Keratinocyte (primary cell): ENCODE data around the gene VSIG8.

Experiments
- EZH2 ChIP-seq: IDR thresholded peaks from one replicate; pipeline ENCODE4 v1.6.1; 2012; ENCODE audit warnings: inconsistent platforms, mild to moderate bottlenecking, low read length, moderate library complexity
- TF ChIP-seq, protein P1 (sequence below), 3 experiments: IDR thresholded peaks in 1 of 3; conservative IDR thresholded peaks in 1 of 3; optimal IDR thresholded peaks in 1 of 3; 2 replicates in 2 of 3; 3 replicates in 1 of 3; pipeline versions ENCODE3 to v1.5.1; 2011; ENCODE audit warnings: low read length in 3 of 3, mild to moderate bottlenecking in 3 of 3, moderate library complexity in 2 of 3, control low read depth in 1 of 3, inconsistent platforms in 1 of 3; ENCODE audit not compliant: insufficient read depth in 2 of 3; ENCODE audit errors: extremely low read depth in 1 of 3

DNA sequence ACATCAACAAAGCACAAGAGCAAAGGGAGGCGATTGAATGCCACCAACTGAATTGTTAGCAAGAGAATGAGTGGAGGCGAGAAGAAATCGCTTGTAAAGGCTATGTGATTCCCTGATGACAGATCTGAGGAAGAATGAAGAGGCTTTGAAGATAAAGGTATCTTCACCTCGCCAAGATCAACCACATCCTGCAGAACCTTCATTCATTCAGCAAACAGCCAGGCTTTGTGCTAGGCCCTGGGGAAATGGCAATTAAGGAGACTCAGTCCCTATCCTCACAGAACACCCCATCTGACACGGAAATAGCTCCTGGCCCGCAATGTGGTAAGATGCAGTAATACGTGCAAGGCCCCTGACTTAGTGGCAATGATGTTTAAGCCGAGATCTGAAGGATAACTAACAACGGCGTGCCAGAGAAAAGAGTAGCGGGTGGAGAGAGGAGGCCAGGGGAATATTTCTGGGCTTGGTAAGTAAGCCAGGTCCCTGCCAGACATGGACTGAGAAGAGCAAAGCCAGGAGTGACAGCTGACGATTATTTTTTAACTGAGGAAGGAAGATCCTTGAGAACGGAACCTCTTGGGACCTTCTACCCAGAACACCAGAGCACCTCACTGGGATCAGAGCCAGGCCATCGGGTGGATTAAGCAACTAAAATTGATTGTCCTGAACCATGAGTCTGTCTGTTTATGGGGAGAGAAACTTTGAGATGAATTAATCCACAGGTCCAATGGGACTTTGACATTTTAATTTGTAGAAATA, 4.6 kb upstream of the VSIG8 start:
- TF ChIP-seq, protein P1, sequence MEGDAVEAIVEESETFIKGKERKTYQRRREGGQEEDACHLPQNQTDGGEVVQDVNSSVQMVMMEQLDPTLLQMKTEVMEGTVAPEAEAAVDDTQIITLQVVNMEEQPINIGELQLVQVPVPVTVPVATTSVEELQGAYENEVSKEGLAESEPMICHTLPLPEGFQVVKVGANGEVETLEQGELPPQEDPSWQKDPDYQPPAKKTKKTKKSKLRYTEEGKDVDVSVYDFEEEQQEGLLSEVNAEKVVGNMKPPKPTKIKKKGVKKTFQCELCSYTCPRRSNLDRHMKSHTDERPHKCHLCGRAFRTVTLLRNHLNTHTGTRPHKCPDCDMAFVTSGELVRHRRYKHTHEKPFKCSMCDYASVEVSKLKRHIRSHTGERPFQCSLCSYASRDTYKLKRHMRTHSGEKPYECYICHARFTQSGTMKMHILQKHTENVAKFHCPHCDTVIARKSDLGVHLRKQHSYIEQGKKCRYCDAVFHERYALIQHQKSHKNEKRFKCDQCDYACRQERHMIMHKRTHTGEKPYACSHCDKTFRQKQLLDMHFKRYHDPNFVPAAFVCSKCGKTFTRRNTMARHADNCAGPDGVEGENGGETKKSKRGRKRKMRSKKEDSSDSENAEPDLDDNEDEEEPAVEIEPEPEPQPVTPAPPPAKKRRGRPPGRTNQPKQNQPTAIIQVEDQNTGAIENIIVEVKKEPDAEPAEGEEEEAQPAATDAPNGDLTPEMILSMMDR (optimal IDR thresholded peaks at IDR 0.05 in 1 of 3, IDR thresholded peaks at IDR 0.05 in 1 of 3, conservative IDR thresholded peaks at IDR 0.05 in 1 of 3; ENCODE audit: extremely low read depth in 1 of 3, insufficient read depth in 2 of 3, low read length in 3 of 3) = no peak
- TF ChIP-seq EZH2 = no peak
